HG02943 (cell line): ENCODE results near the gene NPIPB2.
"Not testable (repeated sequence)": the region's sequence is repeated elsewhere in the genome, so short reads cannot be mapped to it uniquely, and the experiment has no call there.

Source experiments
- ATAC-seq: cut with Tn5 transposase; IDR thresholded peaks from one replicate; pipeline ENCODE4 v1.9.1; 2021; ENCODE audit warnings: mild to moderate bottlenecking, low read depth, moderate library complexity; ENCODE audit not compliant: unreplicated experiment

NPIPB2 gene

GRCh38 chr16:11962978-11963377, 21.1 kb upstream of the NPIPB2 start:
- not testable (repeated sequence) for ATAC-seq

GRCh38 chr16:11962457-11962856, 20.6 kb upstream of the NPIPB2 start:
- not testable (repeated sequence) for ATAC-seq

GRCh38 chr16:11957591-11958395, 15.9 kb upstream of the NPIPB2 start:
- ATAC-seq: no peak

GRCh38 chr16:11956558-11956957, 14.7 kb upstream of the NPIPB2 start:
- ATAC-seq: no peak

- no peak for ATAC-seq
These were observed 13.9 kb upstream of the NPIPB2 start for GRCh38 chr16:11955713-11956123.

GRCh38 chr16:11953576-11953975, 11.7 kb upstream of the NPIPB2 start:
- not testable (repeated sequence) for ATAC-seq

- no peak for ATAC-seq
These were observed 8.5 kb upstream of the NPIPB2 start for GRCh38 chr16:11950388-11950787.

- ATAC-seq: peak; percentile 83
These were observed 7.7 kb upstream of the NPIPB2 start for GRCh38 chr16:11949527-11949926.

- no peak for ATAC-seq
These were observed 7.0 kb upstream of the NPIPB2 start for GRCh38 chr16:11948819-11949218.

- ATAC-seq: no peak
These were observed 4.6 kb upstream of the NPIPB2 start for GRCh38 chr16:11946433-11946832.

- not testable (repeated sequence) for ATAC-seq
These were observed 14.5 kb downstream of the NPIPB2 start for GRCh38 chr16:11927350-11927749.

GRCh38 chr16:11924046-11924445, 17.8 kb downstream of the NPIPB2 start:
- not testable (repeated sequence) for ATAC-seq

- ATAC-seq: no peak
These were observed 25.1 kb downstream of the NPIPB2 start for GRCh38 chr16:11916524-11917285.

- ATAC-seq: peak; percentile 87
These were observed 26.0 kb downstream of the NPIPB2 start, which contains the start of gene GSPT1 for GRCh38 chr16:11915644-11916523. GSPT1 (minus strand) TSS chr16:11915956; CDS start chr16:11915720, 236 bp downstream.

GRCh38 chr16:11915114-11915643, 26.7 kb downstream of the NPIPB2 start:
- ATAC-seq: peak; percentile 30

- no peak for ATAC-seq
These were observed 27.4 kb downstream of the NPIPB2 start for GRCh38 chr16:11914210-11915113.

- ATAC-seq: no peak
These were observed 28.3 kb downstream of the NPIPB2 start for GRCh38 chr16:11913425-11914079.

GRCh38 chr16:11909653-11910545, 31.9 kb downstream of the NPIPB2 start:
- ATAC-seq: no peak
